ENCODE data around the gene DYNC2LI1. TPM values are rescaled to one million over a fixed set of nuclear protein-coding genes. Genes with fewer than 3 reads are reported as not detected.

The DYNC2LI1 gene
- total RNA-seq, 2 experiments from 2014 or later: 19.5 to 28.4 TPM

DNA sequence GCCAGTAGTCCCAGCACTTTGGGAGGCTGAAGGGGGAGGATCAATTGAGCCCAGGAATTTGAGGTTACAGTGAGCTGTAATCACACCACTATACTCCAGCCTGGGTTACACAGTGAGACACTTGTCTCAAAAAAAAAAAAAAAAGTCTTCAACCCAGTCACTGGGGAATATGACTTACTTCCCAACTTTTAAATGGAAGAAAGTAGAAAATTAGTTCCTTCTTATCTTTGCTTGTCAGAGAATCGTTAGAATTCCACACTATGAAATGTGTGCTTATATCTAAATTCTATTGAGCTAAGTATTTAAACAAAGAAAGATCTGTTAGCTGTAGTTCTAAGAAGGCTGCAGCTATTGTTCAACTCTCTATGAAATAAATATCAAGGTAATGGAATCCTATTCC is 22.4 kb downstream of the DYNC2LI1 start:
- Mint-ChIP-seq H3K4me1 (no peaks in the 10 kb centered on the region), H3K27me3 (no peaks in the 10 kb centered on the region), H3K4me3 (no peak overlapping the region), H3K9me3 (ENCODE audit: low read depth) (no peaks in the 10 kb centered on the region), H3K36me3 (ENCODE audit: low read depth) (peaks cover 6% of the 10 kb centered on the region), H3K27ac (no peak overlapping the region)
- no peak for ATAC-seq
- no peak for DNase-seq
- intact Hi-C loops (cut with DNase I, micrococcal nuclease): no loop called here
- ChIA-PET CTCF (interaction anchor here (1.0 kb wide), 1 partner anchor 22 kb away, joined by 4 read pairs; the partner anchor contains the start of gene DYNC2LI1), POLR2A (no interaction called here)

DNA sequence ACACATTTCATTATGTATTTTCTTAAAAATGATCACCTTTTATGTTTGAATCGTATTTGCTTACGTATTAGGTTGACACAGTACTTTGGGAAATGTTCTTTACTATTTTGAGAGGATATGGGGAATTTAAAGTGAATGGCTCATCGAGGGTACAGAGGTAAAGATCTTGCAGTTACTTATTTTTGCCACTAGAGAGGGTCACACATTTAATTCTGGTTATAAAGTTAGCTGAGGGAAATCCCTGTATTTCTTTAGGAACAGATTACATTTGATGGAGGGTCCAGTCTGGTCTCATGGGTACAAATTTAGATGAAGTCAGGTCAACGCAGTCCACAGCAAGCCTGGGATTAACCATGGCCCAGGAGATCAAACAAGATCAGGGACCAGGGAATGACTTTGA is 24.5 kb downstream of the DYNC2LI1 start:
- H3K4me1 Mint-ChIP-seq: no peaks in the 10 kb centered on the region
- no peak for ATAC-seq
- no peaks in the 10 kb centered on the region for H3K27me3 Mint-ChIP-seq
- ChIA-PET CTCF (interaction anchor here (0.5 to 1.1 kb wide), 5 partner anchors 8 to 253 kb away, joined by 3 to 4 read pairs (median 3); no protein-coding TSS in a partner anchor), POLR2A (no interaction called here)
- no peak overlapping the region for H3K27ac Mint-ChIP-seq
- peaks cover 4% of the 10 kb centered on the region for H3K36me3 Mint-ChIP-seq (ENCODE audit: low read depth)
- DNase-seq: no peak
- H3K4me3 Mint-ChIP-seq: no peak overlapping the region
- H3K9me3 Mint-ChIP-seq (ENCODE audit: low read depth): no peaks in the 10 kb centered on the region
- intact Hi-C loops (cut with DNase I, micrococcal nuclease): no loop called here

DNA sequence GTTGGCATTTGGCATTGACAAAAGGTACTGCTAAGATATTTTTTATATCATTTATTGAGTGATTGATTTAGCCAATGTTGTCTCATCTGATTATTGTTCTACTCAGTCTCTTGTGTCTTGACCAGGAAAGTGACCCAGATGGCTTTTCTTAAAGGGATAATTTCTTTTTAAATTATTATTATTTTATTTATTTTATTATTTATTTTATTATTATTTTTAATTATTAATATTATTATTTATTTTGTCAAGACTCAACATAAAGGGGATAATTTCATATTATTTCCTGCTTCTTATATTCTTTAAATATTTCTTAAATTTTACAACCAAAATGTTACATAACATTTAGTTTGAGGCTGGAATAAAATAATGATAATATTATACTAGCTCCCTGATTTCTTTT is 27.1 kb downstream of the DYNC2LI1 start:
- DNase-seq (no peak), ATAC-seq (no peak)
- peaks cover 10% of the 10 kb centered on the region for H3K36me3 Mint-ChIP-seq (ENCODE audit: low read depth)
- ChIA-PET POLR2A (no interaction called here), CTCF (no interaction called here)
- H3K4me3 Mint-ChIP-seq: no peak overlapping the region
- H3K4me1 Mint-ChIP-seq: no peaks in the 10 kb centered on the region
- no peak overlapping the region for H3K27ac Mint-ChIP-seq
- H3K27me3 Mint-ChIP-seq: no peaks in the 10 kb centered on the region
- intact Hi-C loops (cut with DNase I, micrococcal nuclease): no loop called here
- no peaks in the 10 kb centered on the region for H3K9me3 Mint-ChIP-seq (ENCODE audit: low read depth)

DNA sequence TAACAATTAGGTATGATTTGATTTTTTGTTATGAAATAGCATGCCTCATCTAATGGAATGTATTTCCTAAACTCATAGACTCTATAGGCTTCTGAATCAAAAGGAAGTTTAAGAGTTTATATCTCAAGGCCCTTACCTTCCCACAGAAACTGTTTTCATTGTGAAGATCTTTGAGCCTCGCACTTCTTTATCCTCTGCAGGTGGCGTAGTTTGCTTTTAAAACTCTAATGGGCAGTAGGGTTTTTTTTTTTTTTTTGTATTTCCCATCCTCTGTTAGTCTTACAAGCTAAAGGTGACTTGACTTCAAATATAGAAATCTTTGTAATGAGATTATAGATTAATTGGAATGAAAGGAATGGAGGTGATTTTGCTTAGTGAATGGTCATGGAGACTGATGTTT is 28.3 kb downstream of the DYNC2LI1 start:
- POLR2A ChIA-PET: interaction anchor here (0.6 kb wide), 1 partner anchor 225 kb away, joined by 3 read pairs; no protein-coding TSS in a partner anchor

DNA sequence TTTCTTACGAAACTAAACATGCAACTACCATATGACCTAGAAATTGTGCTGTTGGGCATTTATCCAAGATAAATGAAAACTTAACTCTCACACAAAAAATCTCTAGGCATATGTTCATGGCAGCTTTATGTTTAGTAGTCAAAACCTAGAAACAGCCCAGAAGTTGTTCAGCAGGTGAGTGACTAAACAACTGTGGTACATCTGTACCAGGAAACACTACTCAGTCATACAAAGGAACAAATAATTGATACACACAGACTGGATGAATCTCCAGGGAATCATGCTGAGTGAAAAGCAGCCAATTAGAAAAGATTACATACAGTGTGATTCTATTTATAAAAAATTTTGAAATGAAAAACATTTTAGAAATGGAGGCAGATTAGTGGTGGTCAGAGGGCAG is 29.3 kb downstream of the DYNC2LI1 start:
- CTCF ChIA-PET: no interaction called here
- H3K4me3 Mint-ChIP-seq: no peak overlapping the region
- H3K27me3 Mint-ChIP-seq: no peaks in the 10 kb centered on the region
- ATAC-seq (no peak), DNase-seq (no peak)
- H3K27ac Mint-ChIP-seq: no peak overlapping the region
- no peaks in the 10 kb centered on the region for H3K9me3 Mint-ChIP-seq (ENCODE audit: low read depth)
- POLR2A ChIA-PET: no interaction called here
- no peaks in the 10 kb centered on the region for H3K4me1 Mint-ChIP-seq
- H3K36me3 Mint-ChIP-seq (ENCODE audit: low read depth): peaks cover 11% of the 10 kb centered on the region
- intact Hi-C loops (cut with DNase I, micrococcal nuclease): no loop called here

More for the DNA sequence above, 28.3 kb downstream of the DYNC2LI1 start:
- ATAC-seq: no peak
- Mint-ChIP-seq H3K9me3 (ENCODE audit: low read depth) (no peaks in the 10 kb centered on the region), H3K4me1 (no peaks in the 10 kb centered on the region), H3K4me3 (no peak overlapping the region), H3K36me3 (ENCODE audit: low read depth) (peaks cover 11% of the 10 kb centered on the region), H3K27me3 (no peaks in the 10 kb centered on the region), H3K27ac (no peak overlapping the region)
- no peak for DNase-seq
- CTCF ChIA-PET: interaction anchor here (0.7 kb wide), 1 partner anchor 44 kb away, joined by 3 read pairs; no protein-coding TSS in a partner anchor
- intact Hi-C loops (cut with DNase I, micrococcal nuclease): no loop called here

DNA sequence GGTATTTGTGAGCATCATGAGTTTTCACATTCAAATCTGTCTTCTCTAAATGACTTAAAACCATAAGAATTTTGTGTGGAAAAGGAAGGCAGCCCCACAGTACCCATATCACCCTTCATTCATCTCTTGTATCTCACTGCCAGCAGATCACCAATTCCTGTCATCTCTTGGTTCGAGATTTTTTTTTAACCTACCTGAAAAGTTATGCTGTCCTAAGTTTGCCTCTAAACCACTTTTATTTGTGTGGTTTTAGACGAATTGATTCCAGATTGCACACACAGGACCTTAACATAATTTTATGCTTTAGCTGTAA is 32.8 kb downstream of the DYNC2LI1 start:
- CTCF ChIA-PET: no interaction called here
- Mint-ChIP-seq H3K4me3 (no peak overlapping the region), H3K27me3 (no peaks in the 10 kb centered on the region), H3K36me3 (ENCODE audit: low read depth) (peaks cover 9% of the 10 kb centered on the region), H3K9me3 (ENCODE audit: low read depth) (no peaks in the 10 kb centered on the region), H3K27ac (no peak overlapping the region), H3K4me1 (no peaks in the 10 kb centered on the region)
- POLR2A ChIA-PET: no interaction called here
- DNase-seq (no peak), ATAC-seq (no peak)
- intact Hi-C loops (cut with DNase I, micrococcal nuclease): no loop called here

DNA sequence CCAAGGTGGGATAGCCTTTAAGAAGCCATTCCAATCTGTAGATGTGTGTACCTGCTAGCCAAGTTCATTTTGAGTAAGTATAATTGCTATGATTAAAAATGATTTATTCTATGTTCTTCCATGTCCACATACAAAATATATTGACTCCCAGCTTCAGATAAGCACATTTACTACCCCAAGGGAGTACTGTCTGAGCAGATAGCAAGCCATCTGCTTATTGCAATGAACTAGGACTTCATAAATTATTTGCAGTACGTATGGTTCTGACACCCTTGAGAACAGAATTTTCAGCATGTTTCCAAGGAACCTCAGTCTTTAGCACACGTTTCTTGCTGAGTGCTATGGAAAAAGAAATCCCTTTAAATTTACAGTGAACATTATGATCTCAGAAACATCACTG is 36.6 kb downstream of the DYNC2LI1 start:
- Mint-ChIP-seq H3K4me3 (no peak overlapping the region), H3K4me1 (no peaks in the 10 kb centered on the region), H3K27ac (no peak overlapping the region), H3K9me3 (ENCODE audit: low read depth) (no peaks in the 10 kb centered on the region), H3K36me3 (ENCODE audit: low read depth) (peaks cover 3% of the 10 kb centered on the region), H3K27me3 (no peaks in the 10 kb centered on the region)
- DNase-seq: no peak
- no peak for ATAC-seq
- ChIA-PET POLR2A (no interaction called here), CTCF (no interaction called here)
- intact Hi-C loops (cut with DNase I, micrococcal nuclease): no loop called here

DNA sequence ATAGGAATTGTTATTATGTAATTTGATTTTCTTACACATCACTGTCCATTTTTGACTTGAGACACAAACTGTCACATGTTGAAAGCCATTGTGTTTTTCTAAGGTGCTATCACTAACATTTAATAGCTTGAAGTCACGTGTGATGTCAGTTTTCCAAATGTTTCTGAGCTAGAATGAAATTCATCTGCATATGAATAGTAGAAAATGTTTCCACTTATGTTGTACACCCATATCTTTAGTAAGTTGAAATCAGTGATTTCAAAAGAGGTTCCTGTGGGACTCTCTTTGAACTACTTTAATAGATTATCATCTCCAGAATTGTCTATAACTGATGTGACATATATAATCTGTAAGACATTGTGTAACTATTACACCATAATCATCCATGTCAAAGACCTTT is 37.0 kb downstream of the DYNC2LI1 start:
- Mint-ChIP-seq H3K27me3 (no peaks in the 10 kb centered on the region), H3K9me3 (ENCODE audit: low read depth) (no peaks in the 10 kb centered on the region), H3K4me3 (no peak overlapping the region), H3K36me3 (ENCODE audit: low read depth) (peaks cover 2% of the 10 kb centered on the region), H3K27ac (no peak overlapping the region), H3K4me1 (no peaks in the 10 kb centered on the region)
- DNase-seq: no peak
- no peak for ATAC-seq
- ChIA-PET POLR2A (no interaction called here), CTCF (no interaction called here)
- intact Hi-C loops (cut with DNase I, micrococcal nuclease): no loop called here

DNA sequence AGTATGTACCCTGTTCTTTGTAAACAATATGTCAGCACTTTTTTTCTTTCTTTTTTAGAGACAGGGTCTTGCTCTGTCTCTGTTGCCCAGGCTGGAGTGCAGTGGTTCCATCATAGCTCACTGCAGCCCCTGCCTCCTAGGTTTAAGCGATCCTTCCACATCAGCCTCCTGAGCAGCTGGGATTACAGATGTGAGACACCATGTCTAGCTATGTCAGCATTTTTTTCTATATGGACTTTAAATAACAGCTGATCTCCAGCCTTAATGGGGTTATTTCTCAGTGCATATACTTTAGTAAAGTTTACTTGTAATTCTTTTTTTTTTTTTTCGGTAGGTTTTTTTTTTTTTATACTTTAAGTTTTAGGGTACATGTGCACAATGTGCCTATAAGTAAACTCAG is 38.2 kb downstream of the DYNC2LI1 start:
- Mint-ChIP-seq H3K9me3 (ENCODE audit: low read depth) (no peaks in the 10 kb centered on the region), H3K36me3 (ENCODE audit: low read depth) (no peaks in the 10 kb centered on the region), H3K4me1 (no peaks in the 10 kb centered on the region), H3K27me3 (no peaks in the 10 kb centered on the region), H3K4me3 (no peak overlapping the region), H3K27ac (no peak overlapping the region)
- POLR2A ChIA-PET: no interaction called here
- intact Hi-C loops (cut with DNase I, micrococcal nuclease): no loop called here
- DNase-seq (no peak), ATAC-seq (no peak)
- CTCF ChIA-PET: no interaction called here

DNA sequence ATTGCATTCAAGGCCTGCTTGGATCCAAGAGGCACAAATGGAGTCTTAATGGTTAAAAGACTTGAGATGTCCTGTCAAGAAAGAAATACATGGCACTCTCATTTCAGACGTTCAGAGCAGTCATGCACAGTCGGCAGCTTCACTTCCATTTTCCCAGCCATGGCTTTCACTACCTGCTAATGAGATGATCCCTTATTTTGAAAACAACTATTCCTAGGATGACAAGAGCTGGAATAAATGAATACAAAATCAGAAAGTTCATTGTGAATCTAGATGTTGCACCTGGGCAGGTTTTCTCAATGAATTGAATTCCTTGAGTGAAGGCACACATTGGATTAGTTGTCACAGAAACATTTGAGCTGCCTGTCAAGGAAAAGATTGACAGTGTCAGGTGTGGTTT is 39.1 kb downstream of the DYNC2LI1 start:
- H3K4me3 Mint-ChIP-seq: no peak overlapping the region
- DNase-seq: no peak
- H3K9me3 Mint-ChIP-seq (ENCODE audit: low read depth): no peaks in the 10 kb centered on the region
- H3K36me3 Mint-ChIP-seq (ENCODE audit: low read depth): no peaks in the 10 kb centered on the region
- H3K27ac Mint-ChIP-seq: no peak overlapping the region
- ATAC-seq: no peak
- intact Hi-C loops (cut with DNase I, micrococcal nuclease): no loop called here
- no peaks in the 10 kb centered on the region for H3K4me1 Mint-ChIP-seq
- CTCF ChIA-PET: no interaction called here
- POLR2A ChIA-PET: no interaction called here
- H3K27me3 Mint-ChIP-seq: no peaks in the 10 kb centered on the region

DNA sequence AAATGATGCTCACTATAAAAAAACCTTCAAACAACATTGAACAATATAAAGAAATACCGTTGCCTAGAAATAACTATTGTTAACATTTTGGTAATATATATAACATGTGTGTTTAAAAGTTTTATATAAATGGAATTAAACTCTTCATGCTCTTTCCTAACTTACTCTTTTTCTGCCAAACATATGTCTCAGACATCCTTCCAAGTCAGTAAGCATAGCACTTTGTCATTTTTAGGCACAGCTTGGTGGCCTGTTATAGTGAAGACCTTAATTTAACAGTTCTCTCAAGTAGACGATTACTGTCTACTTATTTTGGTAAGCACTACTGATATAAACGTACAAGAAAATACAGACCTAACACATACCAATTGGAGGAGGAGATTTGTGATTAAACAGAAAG is 40.9 kb downstream of the DYNC2LI1 start:
- peaks cover 3% of the 10 kb centered on the region for H3K4me1 Mint-ChIP-seq
- H3K27ac Mint-ChIP-seq: no peak overlapping the region
- no peaks in the 10 kb centered on the region for H3K9me3 Mint-ChIP-seq (ENCODE audit: low read depth)
- POLR2A ChIA-PET: no interaction called here
- intact Hi-C loops (cut with DNase I, micrococcal nuclease): no loop called here
- ATAC-seq (no peak), DNase-seq (no peak)
- no peaks in the 10 kb centered on the region for H3K36me3 Mint-ChIP-seq (ENCODE audit: low read depth)
- H3K4me3 Mint-ChIP-seq: no peak overlapping the region
- CTCF ChIA-PET: no interaction called here
- H3K27me3 Mint-ChIP-seq: no peaks in the 10 kb centered on the region

DNA sequence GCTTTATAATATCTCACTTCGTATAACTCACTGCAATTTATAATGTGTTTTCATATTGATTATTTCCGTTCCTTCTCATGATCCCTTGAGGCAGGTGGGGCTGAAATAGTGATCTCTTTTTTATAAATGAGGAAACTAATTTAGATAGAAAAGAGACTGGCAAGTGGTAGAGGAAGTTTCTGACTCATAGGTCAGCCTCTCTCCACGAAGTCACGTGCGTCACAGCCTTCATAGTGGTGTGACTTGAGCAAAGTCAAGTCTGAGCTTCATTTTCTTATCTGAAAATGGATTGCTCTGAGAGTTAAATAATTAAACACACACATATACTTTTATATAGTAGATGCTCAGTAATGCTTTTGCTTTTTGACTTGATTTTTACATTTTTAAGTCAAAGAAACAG is 44.9 kb downstream of the DYNC2LI1 start:
- peaks cover 3% of the 10 kb centered on the region for H3K4me1 Mint-ChIP-seq
- no peaks in the 10 kb centered on the region for H3K36me3 Mint-ChIP-seq (ENCODE audit: low read depth)
- no peaks in the 10 kb centered on the region for H3K9me3 Mint-ChIP-seq (ENCODE audit: low read depth)
- POLR2A ChIA-PET: no interaction called here
- peaks cover 20% of the 10 kb centered on the region for H3K27me3 Mint-ChIP-seq
- intact Hi-C loops (cut with DNase I, micrococcal nuclease): no loop called here
- DNase-seq (peak; percentile 65), ATAC-seq (peak; percentile 83)
- CTCF ChIA-PET: no interaction called here
- no peak overlapping the region for H3K4me3 Mint-ChIP-seq
- H3K27ac Mint-ChIP-seq: no peak overlapping the region

DNA sequence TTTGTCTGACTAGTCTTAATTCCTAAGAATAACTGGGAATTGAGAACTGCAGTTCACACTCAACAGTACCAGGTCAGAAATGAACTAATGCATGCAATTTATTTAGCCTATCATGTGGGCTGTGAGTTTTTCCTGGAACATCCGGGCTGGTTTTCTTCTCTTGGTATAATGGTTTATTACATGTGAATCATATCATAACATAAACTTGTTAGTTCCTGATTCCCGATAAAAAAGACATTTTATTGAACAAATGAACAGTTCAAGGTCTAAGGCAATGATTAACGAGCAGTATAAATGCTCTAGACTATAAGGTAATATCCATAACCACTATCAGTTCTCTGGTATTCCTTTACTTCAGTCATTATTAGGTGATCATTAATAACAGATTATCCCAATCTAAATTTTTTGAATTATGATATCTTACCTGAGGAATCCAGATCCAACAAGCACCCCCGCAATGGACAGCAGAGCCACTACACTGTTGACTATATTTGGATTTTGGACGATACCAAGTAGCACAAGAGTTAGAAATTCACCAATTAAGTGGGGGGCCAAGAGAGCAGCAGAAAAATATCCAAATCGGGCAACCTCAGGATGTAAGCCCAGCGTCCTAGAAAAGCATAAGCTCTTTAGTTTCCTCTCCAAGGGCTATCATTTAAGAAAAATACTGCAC is 45.8 kb downstream of the DYNC2LI1 start:
- peaks cover 3% of the 10 kb centered on the region for H3K4me1 Mint-ChIP-seq
- ATAC-seq (no peak), DNase-seq (no peak)
- H3K36me3 Mint-ChIP-seq (ENCODE audit: low read depth): no peaks in the 10 kb centered on the region
- H3K9me3 Mint-ChIP-seq (ENCODE audit: low read depth): no peaks in the 10 kb centered on the region
- H3K4me3 Mint-ChIP-seq: no peak overlapping the region
- intact Hi-C loops (cut with DNase I, micrococcal nuclease): no loop called here
- ChIA-PET POLR2A (no interaction called here), CTCF (no interaction called here)
- no peak overlapping the region for H3K27ac Mint-ChIP-seq
- H3K27me3 Mint-ChIP-seq: peaks cover 22% of the 10 kb centered on the region
